Natural killer cell (primary cell): ENCODE measurements around the gene L1TD1. TPM values are rescaled to one million over a fixed set of nuclear protein-coding genes. Genes with fewer than 3 reads are reported as not detected.
"Not testable (repeated sequence)": the region's sequence is repeated elsewhere in the genome, so short reads cannot be mapped to it uniquely, and the experiment has no call there.

ENCODE experiments used
- ATAC-seq, 3 donors: fragments of 150-1000 bp in 2 of 3; fragments of 200-7000 bp in 1 of 3; cut with Tn5 transposase; 1 replicate in 1 of 3; 2 replicates in 2 of 3; pipeline ENCODE4 v1.10.0; 2021; ENCODE audit warnings: mild to moderate bottlenecking in 2 of 3, moderate library complexity in 2 of 3
- DNase-seq, 2 donors: peaks; one replicate each; pipeline versions ENCODE4 v3.0.0 to v3.0.0-alpha.2; 2013 to 2021; ENCODE audit warnings: mixed read lengths in 1 of 2
- H3K27ac ChIP-seq: one replicate; pipeline ENCODE4 v1.5.1; 2013; ENCODE audit warnings: mild to moderate bottlenecking, low read length
- H3K27me3 ChIP-seq: one replicate; pipeline ENCODE4 v1.6.1; 2013; ENCODE audit warnings: low read length; ENCODE audit not compliant: control insufficient read depth, insufficient read depth
- H3K36me3 ChIP-seq: one replicate; pipeline ENCODE4 v1.6.1; 2013; ENCODE audit warnings: low read length; ENCODE audit not compliant: control insufficient read depth, insufficient read depth
- H3K4me1 ChIP-seq: one replicate; pipeline ENCODE4 v1.6.1; 2013; ENCODE audit warnings: low read length; ENCODE audit not compliant: control insufficient read depth, insufficient read depth
- H3K4me3 ChIP-seq: one replicate; pipeline ENCODE4 v1.5.1; 2013; ENCODE audit warnings: low read length
- H3K9me3 ChIP-seq: one replicate; pipeline ENCODE4 v1.6.1; 2013; ENCODE audit warnings: low read length; ENCODE audit not compliant: control insufficient read depth, insufficient read depth
- H3K27ac Mint-ChIP-seq, 2 donors: one replicate each; pipeline ENCODE4 v1.8.0; 2022; ENCODE audit warnings: mild to moderate bottlenecking in 2 of 2, mixed read lengths in 2 of 2, moderate library complexity in 1 of 2
- H3K27me3 Mint-ChIP-seq, 2 donors: one replicate each; pipeline ENCODE4 v1.8.0; 2022; ENCODE audit warnings: low read depth in 2 of 2, mixed read lengths in 2 of 2
- H3K36me3 Mint-ChIP-seq: one replicate; pipeline ENCODE4 v1.8.0; 2022; ENCODE audit warnings: mixed read lengths
- H3K4me1 Mint-ChIP-seq, 2 donors: one replicate each; pipeline ENCODE4 v1.8.0; 2022; ENCODE audit warnings: mixed read lengths in 2 of 2
- H3K4me3 Mint-ChIP-seq: one replicate; pipeline ENCODE4 v1.8.0; 2022; ENCODE audit warnings: mild to moderate bottlenecking, moderate library complexity, mixed read lengths
- H3K9me3 Mint-ChIP-seq, 2 donors: one replicate each; pipeline ENCODE4 v1.8.0; 2022; ENCODE audit warnings: mixed read lengths in 2 of 2
- CTCF ChIP-seq: fragments of 200-600 bp; IDR thresholded peaks from one replicate; pipeline ENCODE4 v1.8.0; 2022; ENCODE audit warnings: antibody characterized with exemption
- WGBS: methylation state at CpG from one replicate; pipeline ENCODE4 v1.1.7; 2013; ENCODE audit warnings: missing lambda C conversion rate; ENCODE audit not compliant: insufficient coverage; 5-methylcytosine and 5-hydroxymethylcytosine counted together
- intact Hi-C: fragments of 100-400 bp; cut with micrococcal nuclease; formaldehyde crosslinking; loops from one replicate; pipeline ENCODE4 v1.14.2; 2022
- total RNA-seq, 4 donors: library from RNA; stranded (reverse); fragments of 120-200 nt in 1 of 4; gene quantifications; one replicate each; pipeline versions ENCODE4 v1.2.3 to v1.2.4, GENCODE V29; 2013 to 2022

L1TD1 gene
- total RNA-seq, 3 donors from 2014 or later (not counting 1 experiment from before 2014, with no cell fraction given), result 0.35 TPM; not detected in 2

- H3K9me3 ChIP-seq, result no peaks in the 10 kb centered on the region
- Mint-ChIP-seq H3K36me3 (peaks cover 10% of the 10 kb centered on the region), H3K4me3 (no peak overlapping the region), H3K27me3 (no peaks in the 10 kb centered on the region), H3K4me1 (no peaks in the 10 kb centered on the region), H3K9me3 (peaks cover 6 to 10% of the 10 kb centered on the region in 2 donors), H3K27ac (no peak overlapping the region)
- no peak overlapping the region for H3K27ac ChIP-seq
- H3K27me3 ChIP-seq, result no peaks in the 10 kb centered on the region
- no peaks in the 10 kb centered on the region for H3K36me3 ChIP-seq
- TF ChIP-seq CTCF, result no peak
- DNase-seq (no peak), ATAC-seq (no peak)
- H3K4me3 ChIP-seq, result no peak overlapping the region
- 93% methylated on average over 5 of the region's 6 CpGs for WGBS
- intact Hi-C loops, result no loop called here
- no peaks in the 10 kb centered on the region for H3K4me1 ChIP-seq
These were observed 18.6 kb downstream of the L1TD1 start for GRCh38 chr1:62213075-62213914.

GRCh38 chr1:62218604-62219003 is 24.0 kb downstream of the L1TD1 start:
- Mint-ChIP-seq H3K27me3 (no peaks in the 10 kb centered on the region), H3K9me3 (no peaks in the 10 kb centered on the region), H3K27ac (no peak overlapping the region), H3K4me3 (no peak overlapping the region), H3K36me3 (no peaks in the 10 kb centered on the region), H3K4me1 (no peaks in the 10 kb centered on the region)
- no peaks in the 10 kb centered on the region for H3K9me3 ChIP-seq
- no peaks in the 10 kb centered on the region for H3K27me3 ChIP-seq
- H3K4me1 ChIP-seq, result no peaks in the 10 kb centered on the region
- no peaks in the 10 kb centered on the region for H3K36me3 ChIP-seq
- WGBS, result 64% methylated on average over 2 of the region's 2 CpGs
- intact Hi-C loops, result no loop called here
- DNase-seq (no peak), ATAC-seq (no peak)
- no peak overlapping the region for H3K4me3 ChIP-seq
- H3K27ac ChIP-seq, result no peak overlapping the region
- no peak for TF ChIP-seq CTCF

- H3K9me3 ChIP-seq, H3K4me1 Mint-ChIP-seq, intact Hi-C loops, H3K27ac ChIP-seq, H3K36me3 ChIP-seq, H3K36me3 Mint-ChIP-seq, H3K27me3 Mint-ChIP-seq, H3K4me3 Mint-ChIP-seq, H3K4me3 ChIP-seq, H3K9me3 Mint-ChIP-seq, DNase-seq, H3K4me1 ChIP-seq, H3K27ac Mint-ChIP-seq, ATAC-seq, H3K27me3 ChIP-seq: not testable (repeated sequence)
- WGBS, result 93% methylated on average over 8 of the region's 9 CpGs
These were observed 25.8 kb downstream of the L1TD1 start for GRCh38 chr1:62220456-62220855.

GRCh38 chr1:62221171-62221570 is 26.5 kb downstream of the L1TD1 start:
- intact Hi-C loops, result no loop called here
- H3K4me3 Mint-ChIP-seq, result no peak overlapping the region
- H3K36me3 ChIP-seq, result no peaks in the 10 kb centered on the region
- H3K4me1 ChIP-seq, result no peaks in the 10 kb centered on the region
- WGBS, result no CpG with 5 or more reads among the region's 1 CpG
- no peak overlapping the region for H3K27ac Mint-ChIP-seq
- no peaks in the 10 kb centered on the region for H3K27me3 Mint-ChIP-seq
- no peak for DNase-seq
- H3K27me3 ChIP-seq, result no peaks in the 10 kb centered on the region
- no peaks in the 10 kb centered on the region for H3K36me3 Mint-ChIP-seq
- ATAC-seq, result no peak
- H3K9me3 Mint-ChIP-seq, result no peaks in the 10 kb centered on the region
- H3K4me1 Mint-ChIP-seq, result no peaks in the 10 kb centered on the region
- no peak overlapping the region for H3K27ac ChIP-seq
- no peak for TF ChIP-seq CTCF
- H3K9me3 ChIP-seq, result no peaks in the 10 kb centered on the region
- H3K4me3 ChIP-seq, result no peak overlapping the region
